GM12878 (cell line): ENCODE results near the gene DDIT4. TPM values are rescaled to one million over a fixed set of nuclear protein-coding genes. Genes with fewer than 3 reads are reported as not detected.

ENCODE experiments used
- ATAC-seq: fragments of 200-7000 bp; cut with Tn5 transposase; 3 replicates; pipeline ENCODE4 v1.9.1; 2020; ENCODE audit warnings: mild to moderate bottlenecking, moderate library complexity
- BruUV-seq: library from RNA; stranded (reverse); fragments of 400-500 nt; replicated peaks from 2 replicates; lab custom pipeline; 2021; lab: Mats Ljungman, UMichigan
- CTCF ChIA-PET: fragments of 300-600 bp; sonication (Branson Sonifier 250); formaldehyde crosslinking; extraction: SDS; loops from one replicate; lab custom pipeline; 2021; ENCODE audit warnings: inconsistent platforms; lab: Yijun Ruan, JAX
- POLR2A ChIA-PET: fragments of 350-600 bp; formaldehyde crosslinking; extraction: SDS; loops from one replicate; lab custom pipeline; 2021; ENCODE audit warnings: inconsistent platforms; lab: Charles Lee
- RAD21 ChIA-PET: fragments of 300-600 bp; sonication (Branson Sonifier 250); formaldehyde crosslinking; loops from one replicate; lab custom pipeline; 2023; ENCODE audit warnings: antibody characterized with exemption; ENCODE audit not compliant: unreplicated experiment; lab: Charles Lee
- SMC1A ChIA-PET: fragments of 300-600 bp; sonication (Branson Sonifier 250); formaldehyde crosslinking; loops from one replicate; lab custom pipeline; 2023; ENCODE audit not compliant: unreplicated experiment, uncharacterized antibody; lab: Charles Lee
- DNase-seq: peaks from one replicate; pipeline ENCODE4 v3.0.0-alpha.2; 2011; ENCODE audit warnings: low read depth, low spot score
- FAIRE-seq: peaks from 3 replicates; lab custom pipeline; 2011; peaks lifted over from hg19 to GRCh38; lab: Jason Lieb, UNC
- H2AFZ ChIP-seq: 2 replicates; pipeline ENCODE4 v1.6.0; 2011; ENCODE audit warnings: low read depth, low read length, control low read depth; ENCODE audit not compliant: control insufficient read depth
- H3K27ac ChIP-seq: 2 replicates; pipeline ENCODE4 v1.5.1; 2011; ENCODE audit warnings: control low read depth; ENCODE audit not compliant: control insufficient read depth, insufficient read depth
- H3K27me3 ChIP-seq, 2 experiments: replicated peaks in 1 of 2; 2 replicates each; pipeline versions ENCODE4 v1.6.0 to v1.6.1; 2011; ENCODE audit warnings: low read length in 1 of 2; ENCODE audit not compliant: control insufficient read depth in 2 of 2, insufficient read depth in 2 of 2
- H3K36me3 ChIP-seq, 2 experiments: 2 replicates each; pipeline ENCODE4 v1.5.1; 2011; ENCODE audit warnings: low read length in 1 of 2; ENCODE audit not compliant: control insufficient read depth in 2 of 2, insufficient read depth in 2 of 2
- H3K4me1 ChIP-seq: 2 replicates; pipeline ENCODE4 v1.6.1; 2011; ENCODE audit warnings: mild to moderate bottlenecking, low read length, moderate library complexity, mixed read lengths; ENCODE audit not compliant: control insufficient read depth, insufficient read depth
- H3K4me2 ChIP-seq: 2 replicates; pipeline ENCODE4 v1.6.0; 2011; ENCODE audit warnings: control low read depth; ENCODE audit not compliant: control insufficient read depth, insufficient read depth
- H3K4me3 ChIP-seq: fragments of 200-600 bp; sonication (generic); 2 replicates; pipeline ENCODE4 v1.5.1; 2016
- H3K79me2 ChIP-seq: 2 replicates; pipeline ENCODE4 v1.6.0; 2011; ENCODE audit warnings: low read length; ENCODE audit not compliant: control insufficient read depth, insufficient read depth
- H3K9ac ChIP-seq: 2 replicates; pipeline ENCODE4 v1.8.0; 2011; ENCODE audit warnings: low read length, control low read depth, mixed read lengths; ENCODE audit not compliant: control insufficient read depth, insufficient read depth
- H3K9me3 ChIP-seq: replicated peaks from 3 replicates; pipeline ENCODE4 v1.5.1; 2011; ENCODE audit warnings: mild to moderate bottlenecking, low read length; ENCODE audit not compliant: control insufficient read depth, insufficient read depth
- H4K20me1 ChIP-seq: 2 replicates; pipeline ENCODE4 v1.6.0; 2011; ENCODE audit not compliant: control insufficient read depth, insufficient read depth
- CREB1 ChIP-seq: IDR thresholded peaks from 2 replicates; pipeline ENCODE4 v1.6.1; 2012; ENCODE audit warnings: low read depth, mild to moderate bottlenecking, inconsistent platforms
- DPF2 ChIP-seq: fragments of 450-650 bp; IDR thresholded peaks from 2 replicates; pipeline ENCODE4 v1.6.1; 2017; ENCODE audit warnings: mild to moderate bottlenecking
- FOXK2 ChIP-seq: fragments of 450-650 bp; IDR thresholded peaks from 2 replicates; pipeline ENCODE4 v1.6.1; 2017; ENCODE audit warnings: mild to moderate bottlenecking, moderate library complexity
- LARP7 ChIP-seq: fragments of 450-650 bp; IDR thresholded peaks from 2 replicates; pipeline ENCODE4 v1.6.1; 2017; ENCODE audit warnings: mild to moderate bottlenecking
- NRF1 ChIP-seq: conservative IDR thresholded peaks from 2 replicates; pipeline ENCODE4 v1.6.1; 2011; ENCODE audit warnings: mild to moderate bottlenecking, low read depth, low read length, improper control_type of control experiment
- PRDM15 ChIP-seq: fragments of 450-650 bp; formaldehyde crosslinking; IDR thresholded peaks from 2 replicates; pipeline ENCODE4 v1.4.0; 2020; ENCODE audit warnings: mild to moderate bottlenecking, moderate library complexity
- RELB ChIP-seq: fragments of 450-650 bp; IDR thresholded peaks from 2 replicates; pipeline ENCODE4 v1.6.1; 2017; ENCODE audit warnings: low read depth, mild to moderate bottlenecking, moderate library complexity
- SIX5 ChIP-seq: IDR thresholded peaks from 2 replicates; pipeline ENCODE4 v1.6.1; 2011; ENCODE audit warnings: mild to moderate bottlenecking, low read depth, low read length, moderate library complexity; ENCODE audit not compliant: severe bottlenecking
- SKIL ChIP-seq: fragments of 450-650 bp; IDR thresholded peaks from 2 replicates; pipeline ENCODE4 v1.6.1; 2017; ENCODE audit warnings: mild to moderate bottlenecking, low read depth, inconsistent platforms; ENCODE audit not compliant: poor library complexity, severe bottlenecking
- SMAD5 ChIP-seq: IDR thresholded peaks from 2 replicates; pipeline ENCODE4 v1.6.1; 2016; ENCODE audit warnings: antibody characterized with exemption, low read depth
- STAT1 ChIP-seq: fragments of 450-650 bp; conservative IDR thresholded peaks from 2 replicates; pipeline ENCODE4 v1.6.1; 2014; ENCODE audit warnings: antibody characterized with exemption, mild to moderate bottlenecking
- TCF3 ChIP-seq: IDR thresholded peaks from 2 replicates; pipeline ENCODE4 v1.6.1; 2012; ENCODE audit warnings: low read depth, mild to moderate bottlenecking, low read length, borderline replicate concordance; ENCODE audit not compliant: insufficient read depth
- WGBS: methylation state at CpG from one replicate; pipeline ENCODE4 v1.1.6; 2016; ENCODE audit warnings: low lambda C conversion rate; ENCODE audit not compliant: insufficient replicate concordance, insufficient coverage; ENCODE audit errors: missing lambda C conversion rate; 5-methylcytosine and 5-hydroxymethylcytosine counted together
- in situ Hi-C: fragments of 300-500 bp; cut with MboI; formaldehyde crosslinking; loops from 9 replicates; pipeline ENCODE4 v1.14.3; 2018; ENCODE audit warnings: mixed read lengths
- intact Hi-C: fragments of 100-400 bp; cut with micrococcal nuclease; formaldehyde crosslinking; loops from one replicate; pipeline ENCODE4 v1.14.2; 2022; ENCODE audit not compliant: unreplicated experiment
- polyA plus RNA-seq, 11 experiments: library from polyadenylated mRNA; depleted of rRNA in 4 of 11; unstranded in 6 of 11; stranded (reverse) in 5 of 11; fragments of >200 nt; fragmentation: Nextera tagmentation in 4 of 11; fragmentation: Illumina TruSeq in 1 of 11; extraction: Ambion mirVana in 4 of 11; extraction: Trizol in 1 of 11; gene quantifications; 1 replicate in 1 of 11; 2 replicates in 10 of 11; pipeline versions ENCODE4 v1.2.1 to v1.2.3, GENCODE V29; 2011 to 2016; ENCODE audit warnings: inconsistent platforms in 2 of 11, missing spikeins in 2 of 11, low read depth in 1 of 11
- total RNA-seq, 4 experiments: library from RNA; depleted of rRNA in 3 of 4; stranded (reverse); fragments of >200 nt in 3 of 4; fragmentation: Illumina TruSeq in 1 of 4; extraction: Trizol in 1 of 4; gene quantifications; 2 replicates each; pipeline versions ENCODE4 v1.2.1 to v1.2.3, GENCODE V29; 2013 to 2021

DDIT4 gene
- total and polyA plus RNA-seq, 10 of the 15 experiments (the other 5 are each of a cell fraction or from before 2014, with no cell fraction given) = 2.1 to 277 (median 183) TPM

GRCh38 chr10:72226418-72227027, 47.2 kb upstream of the DDIT4 start (continued):
- TF ChIP-seq SIX5 (no peak), STAT1 (no peak), TCF3 (no peak)

GRCh38 chr10:72227826-72228225, 45.9 kb upstream of the DDIT4 start:
- Histone ChIP-seq H3K27ac (0 out of 2 replicates have a peak overlapping the region, but pooled peaks have one; percentile 14), H4K20me1 (no peaks in the 10 kb centered on the region), H3K27me3 (no peaks in the 10 kb centered on the region), H3K36me3 (peaks cover 1 to 29% of the 10 kb centered on the region in 2 experiments; a peak in 3 of 4 replicates), H3K79me2 (peaks cover 37% of the 10 kb centered on the region), H2AFZ (no peak overlapping the region), H3K4me3 (no peak overlapping the region), H3K4me2 (no peak overlapping the region; the same call in 1 of the 2 replicates), H3K9me3 (no peaks in the 10 kb centered on the region), H3K9ac (no peak overlapping the region), H3K4me1 (peaks cover 15% of the 10 kb centered on the region)
- SMC1A ChIA-PET = interaction anchor here (0.9 to 2.7 kb wide), 7 partner anchors 9 to 95 kb away, joined by 3 to 15 read pairs (median 5); no protein-coding TSS in a partner anchor
- WGBS = 100% methylated on average over 1 of the region's 6 CpGs
- CTCF ChIA-PET = interaction anchor here (1.3 to 2.6 kb wide), 3 partner anchors 9 to 332 kb away, joined by 3 to 10 read pairs (median 4); no protein-coding TSS in a partner anchor
- POLR2A ChIA-PET = interaction anchor here (0.7 to 1.2 kb wide), 4 partner anchors 9 to 98 kb away, joined by 3 read pairs; no protein-coding TSS in a partner anchor
- in situ Hi-C loops (loop anchor here (5.0 kb wide), 1 partner anchor 109 kb away; no protein-coding TSS in a partner anchor), intact Hi-C loops (no loop called here)
- RAD21 ChIA-PET = interaction anchor here (1.0 to 2.1 kb wide), 8 partner anchors 26 to 179 kb away, joined by 3 to 8 read pairs (median 4); no protein-coding TSS in a partner anchor
- ATAC-seq = no peak
- DNase-seq = no peak
- no TSS peak for BruUV-seq
- peak; percentile 13 for FAIRE-seq
- TF ChIP-seq LARP7 = no peak
- no peak for TF ChIP-seq RELB
- no peak for TF ChIP-seq CREB1
- no peak for TF ChIP-seq NRF1
- TF ChIP-seq DPF2 = no peak
- TF ChIP-seq PRDM15 (CRISPR knock-in tag) = no peak
- TF ChIP-seq SKIL = no peak
- no peak for TF ChIP-seq FOXK2
- no peak for TF ChIP-seq SMAD5
